PFSK-1 (cell line): ENCODE data around the gene GNPTAB.

ENCODE experiments used
- FOXP2 ChIP-seq: optimal IDR thresholded peaks from 2 replicates; pipeline ENCODE3; 2011; ENCODE audit warnings: borderline replicate concordance, control low read depth, inconsistent platforms; ENCODE audit not compliant: insufficient read depth; ENCODE audit errors: extremely low read length, extremely low read depth
- POLR2AphosphoS5 ChIP-seq: IDR thresholded peaks from 2 replicates; pipeline ENCODE4 v1.6.1; 2012; ENCODE audit warnings: low read depth, mild to moderate bottlenecking, control low read depth, low read length, moderate library complexity
- REST ChIP-seq, 2 experiments: IDR thresholded peaks; 2 replicates each; pipeline versions ENCODE4 v1.6.1 to v1.8.0; 2011 to 2012; ENCODE audit warnings: low read depth in 2 of 2, low read length in 2 of 2, control low read depth in 1 of 2, inconsistent platforms in 1 of 2, mild to moderate bottlenecking in 1 of 2, moderate library complexity in 1 of 2; ENCODE audit not compliant: insufficient read depth in 1 of 2
- SIN3A ChIP-seq: IDR thresholded peaks from 2 replicates; pipeline ENCODE4 v1.6.1; 2012; ENCODE audit warnings: mild to moderate bottlenecking, low read length, moderate library complexity, borderline replicate concordance; ENCODE audit not compliant: insufficient read depth
- TAF1 ChIP-seq: IDR thresholded peaks from 2 replicates; pipeline ENCODE4 v1.6.1; 2012; ENCODE audit warnings: low read length, control low read depth, borderline replicate concordance; ENCODE audit not compliant: insufficient read depth

DNA sequence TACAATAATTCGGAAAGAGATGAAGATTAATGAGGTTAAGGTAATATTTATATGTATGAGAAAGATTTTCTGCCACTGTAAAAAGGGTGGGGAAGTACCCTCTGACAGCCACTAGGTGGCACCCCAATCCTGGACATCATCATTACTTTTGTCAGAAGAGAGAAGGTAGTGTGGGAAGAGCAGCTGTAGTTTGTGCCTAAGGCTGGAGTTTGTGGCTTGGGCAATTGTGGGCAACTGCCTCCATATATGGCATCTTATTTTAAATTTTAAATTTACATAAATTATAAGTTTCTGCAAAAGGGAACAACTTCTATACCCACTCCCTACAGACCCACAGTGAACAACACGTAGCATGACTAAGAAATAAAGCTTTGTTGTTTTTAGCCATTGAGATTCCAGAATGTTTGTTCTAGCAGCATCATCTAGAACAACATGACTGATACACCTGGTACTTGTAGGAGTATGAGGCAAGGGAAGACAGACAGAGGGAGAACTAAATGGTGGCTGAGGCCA is 57.1 kb downstream of the GNPTAB start:
- TF ChIP-seq POLR2AphosphoS5 = no peak
- TF ChIP-seq REST (IDR thresholded peaks at IDR 0.05; ENCODE audit: insufficient read depth in 1 of 2, low read depth in 2 of 2, low read length in 2 of 2) = no peak
- no peak for TF ChIP-seq SIN3A
- TF ChIP-seq TAF1 = no peak
- no peak for TF ChIP-seq FOXP2
